Central memory CD8-positive, alpha-beta T cell (primary cell): ENCODE data around the gene NDUFS6.

Experiments
- ATAC-seq: fragments of 150-1000 bp; cut with Tn5 transposase; replicated peaks from 2 replicates; pipeline ENCODE4 v1.10.0; 2022; ENCODE audit warnings: mild to moderate bottlenecking, moderate FRiP score, moderate number of reproducible peaks; ENCODE audit not compliant: poor library complexity, severe bottlenecking; ENCODE audit errors: extremely low read depth
- DNase-seq, 2 donors: peaks; one replicate each; pipeline ENCODE4 v3.0.0; 2021; ENCODE audit warnings: low spot score in 2 of 2
- H3K27ac Mint-ChIP-seq: one replicate; pipeline ENCODE4 v1.8.0; 2022; ENCODE audit warnings: low read depth, mild to moderate bottlenecking, moderate library complexity, mixed read lengths
- H3K27me3 Mint-ChIP-seq: one replicate; pipeline ENCODE4 v1.8.0; 2022; ENCODE audit warnings: mixed read lengths
- H3K36me3 Mint-ChIP-seq: one replicate; pipeline ENCODE4 v1.8.0; 2022; ENCODE audit warnings: mild to moderate bottlenecking, moderate library complexity, mixed read lengths; ENCODE audit not compliant: insufficient read depth
- H3K4me1 Mint-ChIP-seq: one replicate; pipeline ENCODE4 v1.8.0; 2022; ENCODE audit warnings: mixed read lengths
- H3K4me3 Mint-ChIP-seq: one replicate; pipeline ENCODE4 v1.8.0; 2022; ENCODE audit warnings: mild to moderate bottlenecking, moderate library complexity, mixed read lengths
- H3K9me3 Mint-ChIP-seq: one replicate; pipeline ENCODE4 v1.8.0; 2022; ENCODE audit warnings: mixed read lengths

Gene NDUFS6

DNA sequence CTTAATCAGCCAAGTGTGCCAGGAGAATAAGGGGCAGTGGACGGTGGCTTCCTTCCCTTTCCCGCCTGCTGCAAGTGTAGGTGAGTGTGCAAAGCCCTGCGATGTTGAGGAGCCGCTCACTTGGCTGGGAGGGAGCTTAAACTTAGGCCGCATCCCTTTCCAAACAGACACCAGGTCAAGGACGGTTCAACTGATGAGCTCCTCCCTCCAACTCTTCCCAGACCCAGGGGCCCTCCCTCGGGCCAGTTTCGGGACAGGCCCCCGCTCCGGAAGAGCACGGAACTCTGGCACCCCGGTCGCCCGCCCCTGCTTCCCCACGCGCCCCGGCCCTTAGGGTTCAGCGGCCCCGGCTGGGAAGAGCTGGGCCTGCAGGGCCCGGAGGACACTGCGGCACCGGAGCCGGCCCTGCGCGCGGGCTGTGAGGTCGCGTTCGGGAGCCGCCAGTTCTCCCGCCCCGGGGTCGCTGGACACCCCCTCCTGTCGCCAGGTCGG, 2.1 kb upstream of the NDUFS6 start:
- Mint-ChIP-seq H3K27ac (peak overlapping the region; percentile 97), H3K4me3 (peak overlapping the region; percentile 98), H3K4me1 (peaks cover 60% of the 10 kb centered on the region), H3K36me3 (peaks cover 25% of the 10 kb centered on the region), H3K9me3 (no peaks in the 10 kb centered on the region), H3K27me3 (no peaks in the 10 kb centered on the region)
- ATAC-seq (peak; percentile 34), DNase-seq (no peak)

DNA sequence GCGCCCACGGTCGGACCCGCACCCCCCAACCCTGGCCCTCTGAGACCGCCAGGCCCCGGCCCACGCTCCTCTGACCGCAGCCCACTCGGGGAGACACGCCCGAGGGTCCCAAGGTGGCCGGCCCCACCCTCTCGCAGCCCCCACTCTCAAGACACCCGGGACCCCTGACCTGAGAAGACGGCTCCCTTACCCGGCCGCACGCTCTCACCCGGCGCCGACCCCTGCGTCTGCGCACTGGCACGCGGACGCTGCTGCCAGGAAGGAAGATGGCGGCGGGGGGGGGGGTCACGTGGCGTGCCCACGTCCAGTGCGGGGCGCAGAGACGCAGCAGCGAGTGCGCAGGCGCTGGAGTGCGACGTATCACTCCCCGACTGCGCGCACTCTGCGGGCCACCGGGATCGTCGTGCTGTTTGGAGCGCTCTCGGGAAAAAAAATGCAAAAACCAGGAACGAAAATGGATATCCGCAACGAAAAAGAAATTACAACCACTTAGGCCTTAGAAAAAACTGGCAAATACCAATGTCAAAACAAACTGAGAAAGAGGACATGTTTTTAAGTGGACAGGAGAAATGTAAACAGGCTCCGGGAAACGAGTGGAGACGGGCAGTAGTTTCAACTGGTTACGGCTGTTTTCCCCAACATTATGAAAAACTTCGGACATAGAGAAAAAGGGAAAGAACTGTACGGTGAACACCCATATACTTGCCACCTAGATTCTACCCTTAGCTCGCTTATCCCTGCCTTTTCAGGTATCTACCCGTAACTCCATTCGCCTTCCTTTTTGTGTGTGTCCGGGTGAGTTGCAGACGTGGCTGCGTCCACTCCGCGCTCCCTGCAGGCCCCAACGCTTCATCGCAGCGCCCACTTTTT, 1.4 kb upstream of the NDUFS6 start, which contains the start of gene MRPL36:
MRPL36 (minus strand) TSS at position 236 of the 870 bp plus-strand sequence. CDS start 902 bp downstream, outside the sequence.
- Mint-ChIP-seq H3K4me3 (peak within 1 kb of the TSS; percentile 98), H3K36me3 (peaks cover 30% of the 10 kb centered on the region), H3K4me1 (peaks cover 66% of the 10 kb centered on the region), H3K27ac (peak within 1 kb of the TSS; percentile 97), H3K9me3 (no peaks in the 10 kb centered on the region), H3K27me3 (no peaks in the 10 kb centered on the region)
- ATAC-seq, result peak; percentile 77
- DNase-seq, result peak; percentile 74 to 76

DNA sequence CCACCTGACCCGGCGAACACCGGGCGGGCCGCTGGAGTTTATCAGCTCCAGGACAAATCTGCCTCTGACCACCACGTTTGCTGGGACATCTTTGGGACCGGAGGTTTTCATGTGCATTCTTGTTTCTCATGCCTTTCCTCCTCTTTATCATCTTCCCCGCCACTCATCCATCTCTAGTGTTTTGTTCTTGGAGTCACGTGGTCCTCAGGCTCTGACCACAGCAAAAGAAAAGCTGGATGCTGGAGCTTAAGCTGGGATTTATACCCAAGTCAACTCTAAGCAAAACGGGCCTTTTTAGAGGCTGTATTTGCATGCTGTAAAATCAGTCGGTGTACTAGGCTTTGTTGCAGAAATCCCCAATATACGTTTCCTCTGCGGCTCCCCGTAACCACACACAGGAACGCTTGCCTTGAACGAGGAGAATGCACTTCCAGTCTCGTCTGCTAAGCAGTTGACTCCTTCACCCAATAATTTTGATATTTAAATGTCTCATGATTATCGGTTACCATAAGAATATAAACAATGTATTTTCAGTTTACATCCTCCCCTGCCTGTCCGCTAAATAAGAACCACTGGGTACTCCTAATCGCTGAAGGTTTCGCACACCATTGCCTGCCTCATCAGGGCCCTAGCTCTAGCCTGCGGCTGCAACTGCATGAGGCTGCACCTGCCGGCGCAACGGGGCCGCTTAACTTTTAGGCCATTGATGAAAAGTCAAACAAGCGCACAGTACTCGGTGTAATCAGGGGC, 560 bp upstream of the NDUFS6 start:
- Mint-ChIP-seq H3K9me3 (no peaks in the 10 kb centered on the region), H3K27me3 (no peaks in the 10 kb centered on the region), H3K27ac (peak overlapping the region; percentile 97), H3K4me3 (peak overlapping the region; percentile 98), H3K36me3 (peaks cover 38% of the 10 kb centered on the region), H3K4me1 (peaks cover 61% of the 10 kb centered on the region)
- ATAC-seq (peak; percentile 60), DNase-seq (peak in 1 of 2 donors; percentile 47)

DNA sequence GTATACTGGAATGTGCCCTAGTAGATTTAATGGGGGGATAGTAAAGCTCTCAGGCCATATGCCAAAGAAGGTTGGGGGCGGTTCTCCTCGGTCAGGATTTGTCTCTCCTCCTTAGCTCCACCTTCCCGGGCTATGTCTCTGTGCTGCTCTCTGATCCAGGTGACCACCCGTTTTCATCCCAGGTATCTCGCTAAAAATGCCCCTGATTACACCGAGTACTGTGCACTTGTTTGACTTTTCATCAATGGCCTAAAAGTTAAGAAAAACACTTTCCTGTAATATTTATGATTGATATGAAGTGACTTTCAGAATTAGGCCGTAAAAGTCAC, 724 bp downstream of the NDUFS6 start:
- ATAC-seq (no peak), DNase-seq (no peak)
- Mint-ChIP-seq H3K4me1 (peaks cover 59% of the 10 kb centered on the region), H3K9me3 (no peaks in the 10 kb centered on the region), H3K4me3 (peak overlapping the region; percentile 98), H3K27me3 (no peaks in the 10 kb centered on the region), H3K36me3 (peaks cover 46% of the 10 kb centered on the region), H3K27ac (peak overlapping the region; percentile 97)

DNA sequence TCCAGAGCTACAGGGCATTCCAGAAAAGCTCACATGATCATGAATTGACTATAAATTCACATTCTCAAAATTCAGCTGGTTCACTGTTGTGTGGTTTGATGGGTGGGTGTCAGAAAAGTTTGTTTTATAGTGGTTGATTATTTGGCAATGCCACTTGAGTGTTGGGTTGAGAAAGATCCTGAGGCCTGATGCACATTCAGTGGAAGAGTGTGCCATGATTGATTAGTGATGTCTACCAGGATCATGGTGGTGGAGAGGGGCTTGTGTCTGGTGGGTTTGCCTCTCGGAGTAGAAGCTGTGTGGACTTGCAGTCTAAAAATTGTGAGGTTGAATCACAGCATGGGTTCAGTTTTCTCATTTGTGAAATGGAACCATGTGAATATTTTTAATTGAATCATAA, 2.0 kb downstream of the NDUFS6 start:
- peaks cover 68% of the 10 kb centered on the region for H3K4me1 Mint-ChIP-seq
- no peaks in the 10 kb centered on the region for H3K27me3 Mint-ChIP-seq
- peaks cover 51% of the 10 kb centered on the region for H3K36me3 Mint-ChIP-seq
- no peak for DNase-seq
- no peaks in the 10 kb centered on the region for H3K9me3 Mint-ChIP-seq
- ATAC-seq, result no peak
- peak overlapping the region; percentile 97 for H3K27ac Mint-ChIP-seq
- peak overlapping the region; percentile 98 for H3K4me3 Mint-ChIP-seq

DNA sequence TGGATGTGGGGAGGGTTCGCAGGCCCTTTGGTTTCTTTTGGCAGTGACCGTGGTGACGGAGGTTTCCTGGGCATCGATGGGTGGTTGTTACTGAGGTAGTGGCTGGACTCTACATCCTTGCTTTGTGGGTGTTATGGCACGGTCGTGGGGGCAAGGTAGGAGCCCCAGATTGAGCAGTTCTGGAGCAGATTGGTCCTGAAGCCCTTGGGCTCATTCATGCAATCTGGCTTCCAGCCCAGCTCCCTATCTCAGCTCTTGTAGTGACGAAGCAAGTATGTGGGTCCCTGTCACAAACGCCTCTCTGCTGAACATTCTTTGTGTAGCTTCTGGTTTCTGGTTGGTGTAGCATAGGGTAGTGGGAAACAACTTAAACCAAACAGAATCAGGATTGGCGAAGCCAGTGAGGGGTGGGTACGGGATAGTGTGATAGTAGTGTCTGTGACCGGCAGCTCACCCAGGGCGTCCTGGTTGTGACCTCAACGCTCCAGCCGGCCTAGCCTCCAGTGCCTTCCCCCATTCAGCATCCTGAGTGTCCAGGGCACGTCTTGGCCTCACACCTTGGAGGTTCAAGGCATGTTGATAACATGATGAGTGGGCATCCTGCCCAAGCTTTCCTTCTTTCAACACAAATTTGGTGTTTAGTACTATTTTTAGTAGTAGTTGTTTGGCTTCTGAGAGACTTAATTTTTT, 2.9 kb downstream of the NDUFS6 start:
- ATAC-seq, result no peak
- Mint-ChIP-seq H3K36me3 (peaks cover 52% of the 10 kb centered on the region), H3K27me3 (no peaks in the 10 kb centered on the region), H3K4me3 (no peak overlapping the region), H3K27ac (peak overlapping the region; percentile 97), H3K4me1 (peaks cover 66% of the 10 kb centered on the region), H3K9me3 (no peaks in the 10 kb centered on the region)
- DNase-seq, result no peak

DNA sequence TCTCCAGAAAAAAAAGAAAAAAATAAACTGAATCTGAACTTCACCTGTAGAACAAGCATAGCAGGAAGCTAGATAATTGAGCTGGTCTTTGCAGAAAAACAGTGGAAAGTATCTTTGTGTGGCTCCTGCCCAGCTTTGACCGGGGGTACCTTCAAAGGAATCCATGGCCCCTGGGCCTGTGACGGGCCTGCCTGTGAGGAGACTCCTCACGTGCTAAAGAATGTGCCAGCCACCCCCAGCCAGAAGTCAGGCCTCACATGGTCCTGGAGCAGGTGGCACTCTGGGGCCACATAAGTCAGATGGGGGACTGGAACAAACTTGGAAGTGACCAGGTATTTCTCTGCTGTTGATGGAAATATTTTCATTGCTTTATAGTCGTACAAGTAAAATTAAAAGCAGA, 4.1 kb downstream of the NDUFS6 start:
- Mint-ChIP-seq H3K9me3 (no peaks in the 10 kb centered on the region), H3K4me3 (no peak overlapping the region), H3K4me1 (peaks cover 58% of the 10 kb centered on the region), H3K27me3 (no peaks in the 10 kb centered on the region), H3K27ac (no peak overlapping the region), H3K36me3 (peaks cover 62% of the 10 kb centered on the region)
- DNase-seq (no peak), ATAC-seq (no peak)

DNA sequence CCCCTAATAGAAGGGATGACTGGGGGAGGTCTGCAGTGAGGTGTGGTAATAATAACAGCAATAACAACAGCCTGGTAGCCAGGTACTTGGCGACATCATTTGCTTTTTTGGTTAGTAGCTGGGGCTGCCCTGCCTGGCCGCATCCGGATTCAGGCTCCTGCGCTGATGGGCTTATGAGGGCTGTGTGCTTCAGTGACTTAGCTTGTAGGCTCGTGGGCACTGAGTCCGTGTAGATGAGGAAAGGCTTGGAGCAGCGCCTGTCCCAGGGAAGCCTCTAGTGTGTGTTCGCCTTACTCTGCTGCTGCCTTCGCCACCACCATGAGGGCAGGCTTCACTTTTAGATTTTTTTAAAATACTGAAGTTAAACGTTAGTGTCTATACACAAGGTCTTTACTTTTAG, 4.5 kb downstream of the NDUFS6 start:
- H3K27me3 Mint-ChIP-seq, result no peaks in the 10 kb centered on the region
- no peak overlapping the region for H3K4me3 Mint-ChIP-seq
- no peaks in the 10 kb centered on the region for H3K9me3 Mint-ChIP-seq

DNA sequence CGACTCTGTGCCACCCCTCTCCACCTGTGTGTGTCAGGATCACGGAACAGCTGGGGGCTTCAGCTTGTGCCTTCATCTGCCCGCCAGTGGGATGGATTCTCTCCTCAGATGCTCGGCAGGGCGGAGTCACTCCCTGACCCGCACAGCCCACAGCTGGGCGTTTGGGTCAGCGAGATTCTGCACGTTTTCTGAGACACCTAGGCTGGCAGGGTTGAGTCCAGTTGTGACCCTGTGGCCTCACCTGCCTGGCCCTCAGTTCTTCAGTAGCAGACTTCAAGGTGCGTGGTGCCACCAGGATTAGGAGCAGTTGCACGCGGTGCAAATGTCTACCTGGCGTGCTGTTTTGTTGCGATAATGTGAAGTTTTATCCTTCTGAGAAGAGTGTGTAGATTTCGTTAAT, 5.0 kb downstream of the NDUFS6 start:
- Mint-ChIP-seq H3K4me1 (peaks cover 51% of the 10 kb centered on the region), H3K4me3 (no peak overlapping the region), H3K9me3 (no peaks in the 10 kb centered on the region), H3K36me3 (peaks cover 56% of the 10 kb centered on the region), H3K27me3 (no peaks in the 10 kb centered on the region), H3K27ac (no peak overlapping the region)
- no peak for ATAC-seq
- DNase-seq, result no peak

More for the DNA sequence above, 4.5 kb downstream of the NDUFS6 start:
- H3K27ac Mint-ChIP-seq, result no peak overlapping the region
- peaks cover 58% of the 10 kb centered on the region for H3K36me3 Mint-ChIP-seq
- no peak for DNase-seq
- ATAC-seq, result no peak
- H3K4me1 Mint-ChIP-seq, result peaks cover 54% of the 10 kb centered on the region

DNA sequence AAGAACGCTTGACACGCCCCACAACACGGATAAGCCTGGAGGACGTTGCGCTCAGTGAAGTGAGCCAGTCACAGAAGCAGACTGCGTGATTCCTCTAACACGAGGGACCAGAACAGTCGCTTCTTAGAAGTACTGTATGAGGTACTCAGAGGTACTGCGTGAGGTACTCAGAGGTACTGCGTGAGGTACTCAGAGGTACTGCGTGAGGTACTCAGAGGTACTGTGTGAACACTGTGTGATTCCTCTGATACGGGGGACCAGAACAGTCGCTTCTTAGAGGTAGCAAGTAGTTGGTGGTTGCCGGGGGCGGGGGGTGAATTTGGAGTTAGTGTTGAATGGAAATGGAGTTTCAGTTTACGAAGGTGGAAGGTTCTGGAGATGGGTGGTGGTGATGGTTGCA, 5.8 kb downstream of the NDUFS6 start:
- DNase-seq (no peak), ATAC-seq (no peak)
- no peaks in the 10 kb centered on the region for H3K9me3 Mint-ChIP-seq
- no peak overlapping the region for H3K4me3 Mint-ChIP-seq
- H3K36me3 Mint-ChIP-seq, result peaks cover 63% of the 10 kb centered on the region
- H3K4me1 Mint-ChIP-seq, result peaks cover 49% of the 10 kb centered on the region
- no peaks in the 10 kb centered on the region for H3K27me3 Mint-ChIP-seq
- H3K27ac Mint-ChIP-seq, result peak overlapping the region; percentile 66

DNA sequence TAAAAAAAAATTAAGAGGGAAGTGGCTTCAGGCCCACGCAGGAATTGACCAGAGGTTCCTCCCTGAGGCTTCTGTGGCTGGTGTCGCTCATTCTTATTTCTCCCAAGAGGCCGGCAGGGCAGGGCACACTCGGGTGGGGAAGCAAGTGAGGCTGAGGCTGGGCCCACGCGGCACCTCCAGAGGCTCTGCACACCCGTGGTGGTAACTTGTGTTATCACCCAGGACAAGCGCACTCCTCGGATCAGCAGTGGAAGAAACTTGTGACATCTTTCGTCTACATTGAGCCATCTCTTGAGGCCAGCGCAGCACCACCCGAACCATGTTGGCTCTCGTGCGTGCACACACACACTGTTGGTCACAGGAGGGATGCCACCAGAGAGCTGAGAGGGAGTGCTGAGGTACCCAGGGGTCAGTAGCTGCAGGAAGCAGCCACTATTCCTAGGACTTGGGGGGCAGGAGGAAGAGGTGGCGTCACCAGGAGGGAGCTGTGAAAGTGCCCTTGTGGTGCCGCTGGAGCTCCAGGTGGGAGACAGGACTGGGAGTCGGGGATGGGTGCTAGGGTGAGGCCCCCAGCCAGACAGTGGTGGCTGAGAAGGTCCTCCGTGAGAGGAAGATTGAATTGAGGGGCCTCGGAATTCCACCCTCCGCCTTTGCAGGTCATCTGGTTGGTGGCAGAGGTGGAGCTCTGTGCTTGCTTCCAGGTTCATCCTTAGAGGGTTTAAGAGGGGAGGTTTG, 6.4 kb downstream of the NDUFS6 start:
- DNase-seq (no peak), ATAC-seq (no peak)
- peaks cover 42% of the 10 kb centered on the region for H3K4me1 Mint-ChIP-seq
- peak overlapping the region; percentile 66 for H3K27ac Mint-ChIP-seq
- H3K36me3 Mint-ChIP-seq, result peaks cover 68% of the 10 kb centered on the region
- H3K27me3 Mint-ChIP-seq, result no peaks in the 10 kb centered on the region
- no peaks in the 10 kb centered on the region for H3K9me3 Mint-ChIP-seq
- H3K4me3 Mint-ChIP-seq, result no peak overlapping the region

DNA sequence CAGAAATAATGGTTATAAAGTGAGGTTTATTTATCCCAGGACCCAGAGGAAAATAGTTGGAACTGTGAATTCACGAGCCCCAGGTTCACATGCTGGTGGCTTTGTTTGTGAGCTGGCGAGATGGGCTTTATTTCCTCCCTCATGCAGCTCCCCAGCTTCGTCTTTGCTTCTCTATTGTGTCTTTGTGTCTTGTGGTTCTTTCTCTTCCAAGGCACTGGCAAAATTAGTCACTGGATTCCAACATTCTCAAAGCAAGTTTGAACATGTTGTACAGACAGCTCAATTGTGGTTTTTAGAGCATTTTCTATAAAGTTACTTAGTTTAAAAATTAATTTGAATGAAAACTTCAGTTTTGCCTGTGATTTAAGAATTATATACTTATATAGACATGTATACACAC, 7.2 kb downstream of the NDUFS6 start:
- Mint-ChIP-seq H3K4me1 (peaks cover 34% of the 10 kb centered on the region), H3K27ac (no peak overlapping the region), H3K36me3 (peaks cover 64% of the 10 kb centered on the region), H3K27me3 (no peaks in the 10 kb centered on the region), H3K4me3 (no peak overlapping the region), H3K9me3 (no peaks in the 10 kb centered on the region)
- DNase-seq (no peak), ATAC-seq (no peak)
